ENCODE results near the gene HAP1.
A peak's percentile ranks its signal among the peaks of the same experiment; 100 is the strongest.

Gene HAP1

DNA sequence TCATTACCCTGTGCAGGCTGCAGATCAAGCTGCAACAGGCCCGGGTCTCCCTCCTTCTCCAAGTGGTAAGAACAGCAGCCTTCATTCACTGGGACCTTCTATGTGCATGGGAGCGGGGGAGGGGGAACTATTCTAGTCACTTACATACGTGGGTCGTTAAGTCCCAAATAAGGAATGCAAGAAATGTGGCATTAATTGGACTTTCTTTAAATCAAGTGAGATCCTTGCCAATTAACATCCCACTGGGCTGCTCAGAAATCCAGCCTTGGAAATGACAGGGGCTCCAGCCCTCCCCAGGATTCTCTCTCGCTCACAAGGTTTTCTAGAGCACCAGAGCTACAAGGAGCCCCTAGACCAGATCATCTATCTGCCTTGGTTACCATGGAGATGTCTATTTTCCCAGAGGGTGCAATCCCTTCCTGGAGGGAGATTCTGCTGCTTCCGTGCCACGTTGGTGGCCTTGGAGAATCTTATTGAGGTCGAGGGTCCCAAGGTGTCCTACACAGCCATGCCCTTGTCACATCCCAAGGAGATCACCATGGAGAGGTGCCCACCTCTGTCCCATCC, 50.9 kb downstream of the HAP1 start:
- ChIA-PET CTCF (interaction anchor here (0.6 to 9.2 kb wide), 3 partner anchors 17 to 832 kb away, joined by 3 to 126 read pairs (median 3); no protein-coding TSS in a partner anchor), POLR2A (no interaction called here)

DNA sequence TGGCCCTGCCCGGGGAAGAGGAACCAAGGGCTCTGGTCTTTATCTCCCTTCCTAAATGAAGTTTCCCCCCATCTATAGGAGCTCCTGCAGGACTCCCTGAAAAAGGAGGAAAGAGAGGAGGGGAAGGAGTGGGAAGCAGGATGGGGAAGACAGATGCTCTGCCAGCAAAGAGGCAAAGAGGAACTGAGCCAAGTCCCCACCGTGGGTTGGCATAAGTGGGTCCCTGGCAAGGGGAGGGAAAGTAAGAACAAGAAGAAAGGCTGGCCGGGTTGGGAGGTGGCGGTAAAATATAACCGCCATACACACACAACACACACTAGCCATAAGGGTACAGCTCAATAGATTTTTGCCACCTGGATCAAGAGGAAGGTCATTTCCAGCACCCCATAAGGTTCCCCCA, 51.8 kb downstream of the HAP1 start:
- Histone ChIP-seq H3K27ac (ENCODE audit: extremely low read depth, low read depth, low read length) (no peak overlapping the region), H3K4me3 (ENCODE audit: low read depth, low read length) (no peak overlapping the region), H3K9me3 (ENCODE audit: control insufficient read depth, insufficient read depth, low read depth, low read length) (no peaks in the 10 kb centered on the region), H3K36me3 (ENCODE audit: control insufficient read depth in 2 of 2, insufficient read depth in 1 of 2, low read length in 2 of 2) (no peaks in the 10 kb centered on the region), H3K4me1 (ENCODE audit: control insufficient read depth, insufficient read depth, low read length) (no peaks in the 10 kb centered on the region)
- TF ChIP-seq ZNF776 (tag by site-specific recombination; IDR thresholded peaks at IDR 0.05; ENCODE audit: borderline replicate concordance): no peak
- CTCF ChIA-PET: interaction anchor here (9.2 kb wide), 1 partner anchor 16 kb away, joined by 126 read pairs; no protein-coding TSS in a partner anchor
- POLR2A ChIA-PET: no interaction called here

More for the DNA sequence above, 50.9 kb downstream of the HAP1 start:
- Histone ChIP-seq H3K36me3 (ENCODE audit: control insufficient read depth in 2 of 2, insufficient read depth in 1 of 2, low read length in 2 of 2) (no peaks in the 10 kb centered on the region), H3K9me3 (ENCODE audit: control insufficient read depth, insufficient read depth, low read depth, low read length) (no peaks in the 10 kb centered on the region), H3K4me3 (ENCODE audit: low read depth, low read length) (no peak overlapping the region), H3K27ac (ENCODE audit: extremely low read depth, low read depth, low read length) (no peak overlapping the region), H3K4me1 (ENCODE audit: control insufficient read depth, insufficient read depth, low read length) (no peaks in the 10 kb centered on the region)
- TF ChIP-seq, protein P1, sequence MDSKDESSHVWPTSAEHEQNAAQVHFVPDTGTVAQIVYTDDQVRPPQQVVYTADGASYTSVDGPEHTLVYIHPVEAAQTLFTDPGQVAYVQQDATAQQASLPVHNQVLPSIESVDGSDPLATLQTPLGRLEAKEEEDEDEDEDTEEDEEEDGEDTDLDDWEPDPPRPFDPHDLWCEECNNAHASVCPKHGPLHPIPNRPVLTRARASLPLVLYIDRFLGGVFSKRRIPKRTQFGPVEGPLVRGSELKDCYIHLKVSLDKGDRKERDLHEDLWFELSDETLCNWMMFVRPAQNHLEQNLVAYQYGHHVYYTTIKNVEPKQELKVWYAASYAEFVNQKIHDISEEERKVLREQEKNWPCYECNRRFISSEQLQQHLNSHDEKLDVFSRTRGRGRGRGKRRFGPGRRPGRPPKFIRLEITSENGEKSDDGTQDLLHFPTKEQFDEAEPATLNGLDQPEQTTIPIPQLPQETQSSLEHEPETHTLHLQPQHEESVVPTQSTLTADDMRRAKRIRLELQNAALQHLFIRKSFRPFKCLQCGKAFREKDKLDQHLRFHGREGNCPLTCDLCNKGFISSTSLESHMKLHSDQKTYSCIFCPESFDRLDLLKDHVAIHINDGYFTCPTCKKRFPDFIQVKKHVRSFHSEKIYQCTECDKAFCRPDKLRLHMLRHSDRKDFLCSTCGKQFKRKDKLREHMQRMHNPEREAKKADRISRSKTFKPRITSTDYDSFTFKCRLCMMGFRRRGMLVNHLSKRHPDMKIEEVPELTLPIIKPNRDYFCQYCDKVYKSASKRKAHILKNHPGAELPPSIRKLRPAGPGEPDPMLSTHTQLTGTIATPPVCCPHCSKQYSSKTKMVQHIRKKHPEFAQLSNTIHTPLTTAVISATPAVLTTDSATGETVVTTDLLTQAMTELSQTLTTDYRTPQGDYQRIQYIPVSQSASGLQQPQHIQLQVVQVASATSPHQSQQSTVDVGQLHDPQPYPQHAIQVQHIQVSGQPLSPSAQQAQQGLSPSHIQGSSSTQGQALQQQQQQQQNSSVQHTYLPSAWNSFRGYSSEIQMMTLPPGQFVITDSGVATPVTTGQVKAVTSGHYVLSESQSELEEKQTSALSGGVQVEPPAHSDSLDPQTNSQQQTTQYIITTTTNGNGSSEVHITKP (tag by site-specific recombination; IDR thresholded peaks at IDR 0.05): peak; percentile 87
- no peak for TF ChIP-seq ZNF629 (tag by site-specific recombination; IDR thresholded peaks at IDR 0.05)

DNA sequence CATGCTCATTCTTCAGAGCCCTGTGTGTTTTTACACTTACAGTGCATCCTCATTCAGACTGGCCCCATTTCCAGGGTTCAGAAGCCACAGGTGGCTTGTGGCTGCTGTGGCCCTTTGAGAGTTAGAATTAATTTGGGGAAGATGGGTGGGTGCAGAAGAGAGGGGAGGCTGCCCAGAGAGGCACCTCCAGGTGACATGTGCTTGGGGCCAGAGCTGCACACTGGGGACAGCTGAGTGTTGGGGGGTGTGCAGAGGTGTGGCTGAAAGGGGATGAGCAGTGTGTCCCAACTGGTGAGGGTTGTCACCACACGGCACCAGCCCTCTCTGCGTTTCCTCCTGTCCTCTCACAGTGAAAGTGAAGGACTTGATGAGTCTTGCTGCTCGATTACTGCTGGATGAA, 52.7 kb downstream of the HAP1 start:
- H3K4me1 ChIP-seq (ENCODE audit: control insufficient read depth, insufficient read depth, low read length): no peaks in the 10 kb centered on the region
- ChIA-PET CTCF (interaction anchor here (9.2 kb wide), 1 partner anchor 15 kb away, joined by 126 read pairs; no protein-coding TSS in a partner anchor), POLR2A (interaction anchor here (3.9 kb wide), 1 partner anchor 8 kb away, joined by 104 read pairs; the partner anchor contains the start of gene EIF1)
- H3K36me3 ChIP-seq (ENCODE audit: control insufficient read depth in 2 of 2, insufficient read depth in 1 of 2, low read length in 2 of 2): no peaks in the 10 kb centered on the region
- no peaks in the 10 kb centered on the region for H3K9me3 ChIP-seq (ENCODE audit: control insufficient read depth, insufficient read depth, low read depth, low read length)
- H3K27ac ChIP-seq (ENCODE audit: extremely low read depth, low read depth, low read length): no peak overlapping the region
- peak; percentile 67; the same call in 1 of the 2 replicates for TF ChIP-seq SCRT1 (tag by site-specific recombination; IDR thresholded peaks at IDR 0.05; ENCODE audit: borderline replicate concordance)
- peak; percentile 76 for TF ChIP-seq SCRT2 (tag by site-specific recombination; IDR thresholded peaks at IDR 0.05)
- TF ChIP-seq, protein P2, sequence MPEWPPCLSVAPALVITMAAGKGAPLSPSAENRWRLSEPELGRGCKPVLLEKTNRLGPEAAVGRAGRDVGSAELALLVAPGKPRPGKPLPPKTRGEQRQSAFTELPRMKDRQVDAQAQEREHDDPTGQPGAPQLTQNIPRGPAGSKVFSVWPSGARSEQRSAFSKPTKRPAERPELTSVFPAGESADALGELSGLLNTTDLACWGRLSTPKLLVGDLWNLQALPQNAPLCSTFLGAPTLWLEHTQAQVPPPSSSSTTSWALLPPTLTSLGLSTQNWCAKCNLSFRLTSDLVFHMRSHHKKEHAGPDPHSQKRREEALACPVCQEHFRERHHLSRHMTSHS (tag by site-specific recombination; IDR thresholded peaks at IDR 0.05): no peak
- no peak overlapping the region for H3K4me3 ChIP-seq (ENCODE audit: low read depth, low read length)

DNA sequence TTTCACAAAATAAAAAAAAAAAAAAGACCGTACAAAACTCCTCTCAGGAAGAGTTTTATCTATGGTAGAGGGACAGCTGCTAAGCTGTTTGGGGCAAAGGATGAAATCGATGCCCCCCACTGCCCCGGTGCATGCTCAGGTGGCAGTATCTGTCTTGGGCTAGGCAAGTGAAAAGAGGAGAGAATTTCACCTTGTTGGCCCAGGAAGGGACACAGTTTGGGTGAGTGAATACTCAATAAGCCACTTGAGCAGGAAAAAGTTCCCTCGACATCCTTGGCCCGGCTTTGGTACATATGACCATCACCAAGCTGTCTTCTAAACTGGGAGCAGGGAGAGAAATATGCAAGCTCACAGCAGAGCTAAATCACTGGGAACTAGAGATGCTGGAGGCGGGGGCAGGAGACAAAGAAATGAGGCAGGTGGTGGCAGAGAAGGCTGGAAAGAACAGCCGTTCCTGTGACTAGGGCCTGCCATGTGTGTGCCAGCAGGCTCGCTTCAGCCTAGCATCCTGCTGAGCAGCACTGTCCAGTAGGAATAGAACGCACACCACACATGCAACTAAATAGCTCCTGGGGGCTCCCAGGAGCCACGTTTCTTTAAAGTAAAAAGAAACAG, 53.9 kb downstream of the HAP1 start:
- no peak overlapping the region for H3K4me3 ChIP-seq (ENCODE audit: low read depth, low read length)
- no peak for TF ChIP-seq ZNF549 (tag by site-specific recombination; IDR thresholded peaks at IDR 0.05)
- no peak for TF ChIP-seq ZNF16 (tag by site-specific recombination; IDR thresholded peaks at IDR 0.05; ENCODE audit: low read depth)
- H3K9me3 ChIP-seq (ENCODE audit: control insufficient read depth, insufficient read depth, low read depth, low read length): no peaks in the 10 kb centered on the region
- no peak overlapping the region for H3K27ac ChIP-seq (ENCODE audit: extremely low read depth, low read depth, low read length)
- no peaks in the 10 kb centered on the region for H3K36me3 ChIP-seq (ENCODE audit: control insufficient read depth in 2 of 2, insufficient read depth in 1 of 2, low read length in 2 of 2)
- H3K4me1 ChIP-seq (ENCODE audit: control insufficient read depth, insufficient read depth, low read length): no peaks in the 10 kb centered on the region
- ChIA-PET CTCF (interaction anchor here (0.6 to 9.2 kb wide), 5 partner anchors 14 to 283 kb away, joined by 3 to 126 read pairs (median 5); no protein-coding TSS in a partner anchor), POLR2A (interaction anchor here (0.9 to 3.9 kb wide), 2 partner anchors 9 to 54 kb away, joined by 3 to 104 read pairs; partner anchors contain the start of gene EIF1)

All from HEK293 (cell line).